Measurements from ENCODE around the gene MYO10.
"Not testable (repeated sequence)": the region's sequence is repeated elsewhere in the genome, so short reads cannot be mapped to it uniquely, and the experiment has no call there.

Gene MYO10

DNA sequence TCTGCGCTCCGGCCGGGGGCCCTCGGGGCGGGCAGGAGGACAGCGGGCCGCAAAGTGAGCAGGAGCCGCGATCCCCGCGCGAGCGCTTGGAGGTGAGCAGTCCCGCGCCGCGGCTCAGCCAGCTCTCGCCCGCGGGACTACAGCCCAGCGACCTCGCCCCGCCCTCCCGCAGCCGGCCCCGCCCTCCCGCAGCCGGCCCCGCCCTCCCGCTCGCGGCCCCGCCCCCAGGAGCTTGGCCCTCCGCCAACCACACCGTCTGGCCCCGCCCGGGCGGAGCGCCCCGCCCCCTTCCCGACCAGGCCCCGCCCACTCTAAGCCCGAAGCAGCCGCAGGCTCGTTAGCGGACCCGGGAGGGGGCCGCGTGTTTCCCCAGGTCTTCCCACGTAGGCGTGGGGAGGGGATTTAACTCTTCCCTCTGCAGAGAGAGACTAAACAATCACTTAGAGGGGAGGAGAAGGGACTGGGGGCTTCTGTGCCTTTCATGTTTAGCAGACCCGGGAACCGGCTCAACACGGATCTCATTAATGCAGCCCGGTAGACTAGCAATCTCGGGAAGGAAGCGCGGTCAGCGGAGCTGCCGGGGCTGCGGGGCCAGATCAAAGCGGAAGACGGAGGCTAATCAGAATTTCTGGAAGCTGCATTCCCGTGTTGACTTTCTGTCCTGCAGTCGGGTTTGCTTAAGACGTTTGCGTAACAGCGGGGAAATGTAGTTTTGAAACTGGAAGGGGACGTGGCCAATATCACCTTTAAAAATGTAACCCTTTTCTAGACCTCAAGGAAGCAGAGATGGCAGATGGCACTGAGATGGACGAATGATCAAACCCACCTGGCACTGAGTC, at the start of gene MYO10:
TSS of gene MYO10 (minus strand) at position 139 of the 839 bp plus-strand sequence. CDS start 480 bp downstream, outside the sequence.
- in situ Hi-C loops (cut with HindIII; ENCODE audit: low sequenced_read_pairs) = no loop called here

DNA sequence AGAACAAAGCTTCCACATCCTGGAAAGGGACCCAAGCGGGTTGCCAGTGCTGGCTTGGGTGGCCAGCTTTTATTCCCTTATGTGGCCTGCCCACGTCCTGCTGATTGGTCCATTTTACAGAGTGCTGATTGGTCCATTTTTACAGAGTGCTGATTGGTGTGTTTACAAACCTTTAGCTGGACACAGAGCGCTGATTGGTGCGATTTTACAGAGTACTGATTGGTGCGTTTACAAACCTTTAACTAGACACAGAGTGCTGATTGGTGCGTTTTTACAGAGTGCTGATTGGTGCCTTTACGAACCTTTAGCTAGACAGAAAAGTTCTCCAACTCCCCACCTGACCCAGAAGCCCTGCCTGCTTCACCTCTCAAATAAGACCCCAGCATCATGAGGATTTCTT, 49.2 kb upstream of the MYO10 start:
- in situ Hi-C loops (cut with HindIII; ENCODE audit: low sequenced_read_pairs) = not testable (repeated sequence)

- in situ Hi-C loops (cut with HindIII; ENCODE audit: low sequenced_read_pairs) = no loop called here
Observed at GRCh38 chr5:16983972-16984371, 47.9 kb upstream of the MYO10 start.

- in situ Hi-C loops (cut with HindIII; ENCODE audit: low sequenced_read_pairs) = no loop called here
Observed at GRCh38 chr5:16983022-16983639, 47.0 kb upstream of the MYO10 start.

GRCh38 chr5:16981700-16982099, 45.6 kb upstream of the MYO10 start:
- in situ Hi-C loops (cut with HindIII; ENCODE audit: low sequenced_read_pairs) = no loop called here

DNA sequence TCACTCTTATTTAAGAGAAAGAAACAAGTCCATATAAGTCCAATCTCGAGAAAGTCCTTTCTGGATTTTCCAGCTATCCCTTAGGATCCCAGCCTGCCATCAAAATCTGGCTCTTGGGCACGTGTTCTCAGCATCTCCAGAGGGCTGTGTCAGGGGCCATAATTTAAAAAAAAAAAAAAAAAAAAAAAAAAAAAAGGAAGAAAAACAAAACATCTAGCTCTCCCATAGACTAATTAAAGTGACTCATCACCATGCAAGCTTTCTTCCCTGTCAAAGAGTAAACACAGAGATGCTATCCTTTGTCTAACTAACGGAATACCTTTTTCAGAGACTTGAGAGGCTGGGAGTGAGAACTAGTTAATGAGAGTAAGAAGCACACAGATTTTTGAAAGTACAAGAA, 44.9 kb upstream of the MYO10 start:
- in situ Hi-C loops (cut with HindIII; ENCODE audit: low sequenced_read_pairs) = no loop called here

GRCh38 chr5:16978296-16978695, 42.2 kb upstream of the MYO10 start:
- in situ Hi-C loops (cut with HindIII; ENCODE audit: low sequenced_read_pairs) = no loop called here

DNA sequence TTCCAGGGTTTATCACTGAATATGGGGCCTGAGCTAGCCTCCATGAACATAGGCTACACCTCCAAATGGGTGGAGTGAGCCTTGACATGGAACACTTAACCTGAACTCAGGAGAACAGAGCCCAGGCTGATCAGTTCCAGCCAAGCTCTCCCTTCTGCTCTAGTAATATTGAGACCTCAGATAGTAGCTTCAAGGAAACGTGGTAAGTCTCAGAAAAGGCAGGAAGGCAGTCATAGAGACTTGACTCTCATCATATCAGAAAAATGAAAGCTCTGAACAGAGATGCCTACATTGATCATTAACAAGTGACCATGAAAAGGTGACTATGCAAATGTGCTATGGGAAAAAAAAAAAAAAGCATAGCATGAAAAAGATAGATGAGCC, 40.5 kb upstream of the MYO10 start:
- in situ Hi-C loops (cut with HindIII; ENCODE audit: low sequenced_read_pairs) = no loop called here

GRCh38 chr5:16975950-16976624, 40.0 kb upstream of the MYO10 start:
- in situ Hi-C loops (cut with HindIII; ENCODE audit: low sequenced_read_pairs) = no loop called here

DNA sequence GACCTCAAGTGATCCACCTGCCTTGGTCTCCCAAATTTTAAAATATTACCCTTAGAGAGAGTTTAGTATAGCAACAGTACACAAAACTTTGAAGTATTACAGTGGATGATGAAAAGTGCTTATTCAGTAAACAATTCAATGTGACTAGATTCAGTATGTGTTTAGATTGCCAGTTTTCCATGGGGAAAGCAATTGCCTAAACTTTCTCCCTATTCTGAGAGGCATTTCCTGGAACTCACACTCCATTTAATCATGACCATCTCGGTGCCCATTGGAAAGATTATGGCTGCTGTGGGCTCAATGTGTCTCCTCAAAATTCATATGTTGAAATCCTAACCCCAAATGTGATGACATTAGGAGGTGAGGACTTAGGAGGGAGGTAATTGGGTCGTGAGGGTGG, 38.9 kb upstream of the MYO10 start:
- in situ Hi-C loops (cut with HindIII; ENCODE audit: low sequenced_read_pairs) = no loop called here

DNA sequence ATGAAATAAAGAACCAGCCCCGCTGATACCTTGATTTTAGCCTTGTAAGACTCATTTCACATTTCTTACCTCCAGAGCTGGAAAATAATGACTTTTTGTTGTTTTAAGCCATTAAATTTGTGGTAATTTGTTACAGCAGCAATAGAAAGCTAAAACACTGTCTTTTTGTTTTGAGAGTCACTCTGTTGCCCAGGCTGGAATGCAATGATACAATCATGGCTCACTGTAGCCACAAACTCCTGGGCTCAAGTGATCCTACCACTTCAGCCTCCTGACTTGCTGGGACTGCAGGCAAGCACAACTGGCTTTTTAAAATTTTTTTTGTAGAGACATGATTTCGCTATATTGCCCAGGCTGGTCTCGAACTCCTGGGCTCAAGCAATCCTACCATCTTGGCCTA, 34.7 kb upstream of the MYO10 start:
- in situ Hi-C loops (cut with HindIII; ENCODE audit: low sequenced_read_pairs) = no loop called here

GRCh38 chr5:16970260-16970659, 34.2 kb upstream of the MYO10 start:
- in situ Hi-C loops (cut with HindIII; ENCODE audit: low sequenced_read_pairs) = no loop called here

- in situ Hi-C loops (cut with HindIII; ENCODE audit: low sequenced_read_pairs) = no loop called here
Observed at GRCh38 chr5:16965581-16965980, 29.5 kb upstream of the MYO10 start.

DNA sequence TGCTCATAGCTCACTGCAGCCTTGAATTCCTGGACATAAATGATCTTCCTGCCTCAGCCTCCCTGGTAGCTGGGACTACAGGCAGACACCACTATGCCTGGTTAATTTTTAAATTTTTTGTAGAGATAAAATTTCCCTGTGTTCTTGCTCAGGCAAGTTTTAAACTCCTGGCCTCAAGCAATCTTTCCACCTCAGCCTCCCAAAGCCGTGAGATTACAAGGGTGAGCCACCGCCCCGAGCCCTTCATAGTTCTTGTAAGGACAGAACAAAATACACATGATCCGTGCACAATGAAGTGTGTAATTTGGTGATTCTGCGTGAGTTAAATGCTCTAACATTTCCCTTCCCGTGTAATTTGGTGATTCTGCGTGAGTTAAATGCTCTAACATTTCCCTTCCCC, 27.7 kb upstream of the MYO10 start:
- in situ Hi-C loops (cut with HindIII; ENCODE audit: low sequenced_read_pairs) = no loop called here

DNA sequence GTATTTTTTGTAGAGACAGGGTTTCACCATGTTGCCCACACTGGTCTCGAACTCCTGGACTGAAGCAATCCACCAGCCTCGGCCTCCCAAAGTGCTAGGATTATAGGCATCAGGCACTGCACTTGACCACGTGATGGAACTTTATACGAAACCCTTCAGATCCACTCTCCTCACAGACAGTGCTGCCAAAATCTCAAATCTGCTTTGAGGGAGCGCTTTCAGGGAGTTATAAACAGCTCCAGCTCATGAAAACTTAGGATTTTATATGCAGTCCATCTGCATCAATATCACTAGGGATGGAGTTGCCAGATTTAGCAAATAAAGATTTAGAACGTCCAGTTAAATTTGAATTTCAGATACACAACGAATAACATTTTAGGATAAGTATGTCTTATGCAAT, 25.0 kb upstream of the MYO10 start:
- in situ Hi-C loops (cut with HindIII; ENCODE audit: low sequenced_read_pairs) = no loop called here

- in situ Hi-C loops (cut with HindIII; ENCODE audit: low sequenced_read_pairs) = no loop called here
Observed at GRCh38 chr5:16957304-16958196, 21.5 kb upstream of the MYO10 start.

- in situ Hi-C loops (cut with HindIII; ENCODE audit: low sequenced_read_pairs) = no loop called here
Observed at GRCh38 chr5:16953729-16954128, 17.6 kb upstream of the MYO10 start.

DNA sequence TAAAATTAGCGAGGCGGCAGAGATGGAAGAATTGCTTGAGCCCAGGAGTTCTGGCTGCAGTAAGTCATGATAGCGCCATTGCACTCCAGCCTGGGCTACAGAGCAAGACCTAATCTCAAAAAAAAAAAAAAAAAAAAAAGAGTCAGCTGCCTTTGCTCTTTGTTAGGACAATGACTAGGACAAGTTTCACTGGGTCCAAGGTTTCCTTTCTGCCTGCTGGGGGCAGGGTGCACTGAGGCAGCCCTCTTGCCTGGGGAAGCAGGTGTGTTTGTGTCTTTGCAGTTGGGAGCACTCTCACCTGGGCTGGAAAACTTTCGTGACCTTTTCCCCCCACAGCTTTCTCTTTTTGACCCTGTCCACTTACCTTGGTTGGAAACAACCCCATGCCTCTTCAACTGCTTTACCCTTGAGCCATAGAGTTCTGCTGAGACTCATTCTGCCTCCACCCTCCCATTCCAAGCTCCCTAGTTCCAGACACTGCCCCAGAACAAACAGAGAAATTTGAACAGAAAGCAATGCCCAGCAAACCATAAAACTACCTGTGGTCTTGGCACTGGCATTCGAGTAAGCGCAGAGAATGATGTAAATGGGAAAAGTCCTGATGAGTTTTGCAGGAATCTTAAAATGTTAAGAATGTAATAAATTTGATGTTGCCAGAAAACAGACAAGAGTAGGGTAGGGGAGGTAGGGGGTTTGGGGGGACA, 17.0 kb upstream of the MYO10 start:
- in situ Hi-C loops (cut with HindIII; ENCODE audit: low sequenced_read_pairs) = no loop called here

DNA sequence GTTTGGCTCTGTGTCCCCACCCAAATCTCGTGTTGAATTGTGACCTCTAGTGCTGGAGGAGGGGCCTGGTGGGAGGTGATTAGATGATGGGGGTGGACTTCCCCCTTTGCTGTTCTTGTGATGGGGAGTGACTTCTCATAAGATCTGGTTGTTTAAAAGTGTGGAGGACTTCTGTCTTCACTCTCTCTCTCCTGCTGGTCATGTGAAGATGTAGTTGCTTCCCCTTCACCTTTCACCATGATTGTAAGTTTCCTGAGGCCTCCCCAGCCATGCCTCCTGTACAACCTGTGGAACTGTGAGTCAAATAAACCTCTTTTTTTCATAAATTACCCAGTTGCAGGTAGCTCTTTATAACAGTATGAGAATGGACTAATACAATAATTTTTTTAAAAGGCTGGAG, 10.6 kb upstream of the MYO10 start:
- in situ Hi-C loops (cut with HindIII; ENCODE audit: low sequenced_read_pairs) = no loop called here

- in situ Hi-C loops (cut with HindIII; ENCODE audit: low sequenced_read_pairs) = no loop called here
Observed at GRCh38 chr5:16944816-16945562, 8.9 kb upstream of the MYO10 start.

Measured in DLD1 (cell line).